IMR-90 (cell line): ENCODE measurements around the gene TM7SF2. TPM values are rescaled to one million over a fixed set of nuclear protein-coding genes. Genes with fewer than 3 reads are reported as not detected.

Source experiments
- ATAC-seq: fragments of 200-7000 bp; cut with Tn5 transposase; 2 replicates; pipeline ENCODE4 v1.9.1; 2020; ENCODE audit warnings: low read depth, mild to moderate bottlenecking, moderate library complexity
- BruUV-seq: library from RNA; stranded (reverse); fragments of 400-500 nt; replicated peaks from 2 replicates; lab custom pipeline; 2021; lab: Mats Ljungman, UMichigan
- CTCF ChIA-PET: fragments of 300-600 bp; formaldehyde crosslinking; extraction: SDS; loops from one replicate; lab custom pipeline; 2021; ENCODE audit warnings: antibody characterized with exemption; lab: Yijun Ruan, JAX
- POLR2A ChIA-PET: fragments of 300-600 bp; sonication (Branson Sonifier 250); formaldehyde crosslinking; loops from one replicate; lab custom pipeline; 2022; ENCODE audit warnings: antibody characterized with exemption; ENCODE audit not compliant: unreplicated experiment; lab: Charles Lee
- DNase-seq: peaks from one replicate; pipeline ENCODE4 v3.0.0; 2013
- H2AFZ ChIP-seq: replicated peaks from 2 replicates; pipeline ENCODE3; 2013; ENCODE audit warnings: low read length, mild to moderate bottlenecking; ENCODE audit not compliant: poor library complexity
- H2AK5ac ChIP-seq: 2 replicates; pipeline ENCODE4 v1.6.1; 2013; ENCODE audit warnings: low read depth, low read length, inconsistent platforms
- H2AK9ac ChIP-seq: replicated peaks from 2 replicates; pipeline ENCODE3; 2013; ENCODE audit warnings: mild to moderate bottlenecking, low read depth, low read length, moderate library complexity; ENCODE audit not compliant: poor library complexity
- H2BK120ac ChIP-seq: 2 replicates; pipeline ENCODE4 v1.6.1; 2013; ENCODE audit warnings: low read depth, low read length, inconsistent platforms
- H2BK15ac ChIP-seq: 3 replicates; pipeline ENCODE4 v1.6.1; 2013; ENCODE audit warnings: low read depth, low read length, inconsistent platforms
- H2BK20ac ChIP-seq: 2 replicates; pipeline ENCODE4 v1.6.1; 2013; ENCODE audit warnings: low read depth, mild to moderate bottlenecking, inconsistent platforms, low read length, moderate library complexity
- H2BK5ac ChIP-seq: 2 replicates; pipeline ENCODE4 v1.6.1; 2013; ENCODE audit warnings: mild to moderate bottlenecking, low read depth, low read length, inconsistent platforms; ENCODE audit not compliant: poor library complexity, severe bottlenecking
- H3K14ac ChIP-seq: replicated peaks from 2 replicates; pipeline ENCODE4 v1.6.1; 2013; ENCODE audit warnings: low read depth, low read length, inconsistent platforms
- H3K18ac ChIP-seq: 2 replicates; pipeline ENCODE4 v1.6.1; 2013; ENCODE audit warnings: low read depth, low read length, control low read depth
- H3K23ac ChIP-seq: 2 replicates; pipeline ENCODE4 v1.6.1; 2013; ENCODE audit warnings: low read depth, low read length, inconsistent platforms
- H3K27ac ChIP-seq: 2 replicates; pipeline ENCODE4 v1.5.1; 2013; ENCODE audit warnings: mild to moderate bottlenecking, control low read depth, low read length; ENCODE audit not compliant: insufficient read depth
- H3K27me3 ChIP-seq: 2 replicates; pipeline ENCODE4 v1.6.1; 2013; ENCODE audit warnings: low read length; ENCODE audit not compliant: control insufficient read depth, insufficient read depth
- H3K36me3 ChIP-seq: 2 replicates; pipeline ENCODE4 v1.6.1; 2013; ENCODE audit warnings: low read length, mixed read lengths; ENCODE audit not compliant: control insufficient read depth, insufficient read depth
- H3K4ac ChIP-seq: 2 replicates; pipeline ENCODE4 v1.6.1; 2013; ENCODE audit warnings: low read depth, low read length, inconsistent platforms
- H3K4me1 ChIP-seq: 2 replicates; pipeline ENCODE4 v1.6.1; 2013; ENCODE audit warnings: low read length, mixed read lengths; ENCODE audit not compliant: control insufficient read depth, insufficient read depth
- H3K4me2 ChIP-seq: 2 replicates; pipeline ENCODE4 v1.6.1; 2013; ENCODE audit warnings: low read depth, mild to moderate bottlenecking, control low read depth, low read length, moderate library complexity
- H3K4me3 ChIP-seq: 2 replicates; pipeline ENCODE4 v1.5.1; 2013; ENCODE audit warnings: low read depth, mild to moderate bottlenecking, control low read depth, low read length, moderate library complexity; ENCODE audit not compliant: insufficient read depth
- H3K56ac ChIP-seq: 2 replicates; pipeline ENCODE4 v1.6.1; 2013; ENCODE audit warnings: low read length, inconsistent platforms; ENCODE audit not compliant: insufficient read depth; ENCODE audit errors: extremely low read depth
- H3K79me1 ChIP-seq, 2 experiments: 2 replicates each; pipeline ENCODE4 v1.6.1; 2013; ENCODE audit warnings: low read length in 2 of 2, inconsistent platforms in 1 of 2, low read depth in 1 of 2
- H3K9ac ChIP-seq: 2 replicates; pipeline ENCODE4 v1.6.1; 2013; ENCODE audit warnings: low read depth, low read length, control low read depth
- H3K9me1 ChIP-seq: 2 replicates; pipeline ENCODE4 v1.6.1; 2013; ENCODE audit warnings: low read length, inconsistent platforms; ENCODE audit not compliant: insufficient read depth
- H3K9me3 ChIP-seq: 2 replicates; pipeline ENCODE4 v1.6.1; 2013; ENCODE audit warnings: low read length; ENCODE audit not compliant: control insufficient read depth, insufficient read depth
- H4K20me1 ChIP-seq: 2 replicates; pipeline ENCODE4 v1.6.1; 2013; ENCODE audit warnings: low read length, inconsistent platforms; ENCODE audit not compliant: insufficient read depth
- H4K5ac ChIP-seq: 2 replicates; pipeline ENCODE4 v1.6.1; 2013; ENCODE audit warnings: mild to moderate bottlenecking, low read depth, low read length, control low read depth
- H4K8ac ChIP-seq, 2 experiments: 2 replicates each; pipeline ENCODE4 v1.6.1; 2013; ENCODE audit warnings: low read depth in 2 of 2, low read length in 2 of 2, control low read depth in 1 of 2, inconsistent platforms in 1 of 2
- H4K91ac ChIP-seq: 2 replicates; pipeline ENCODE4 v1.6.1; 2013; ENCODE audit warnings: low read depth, low read length, inconsistent platforms; ENCODE audit not compliant: insufficient read depth
- CEBPB ChIP-seq: IDR thresholded peaks from 2 replicates; pipeline ENCODE4 v1.6.1; 2012; ENCODE audit warnings: low read depth, low read length, improper control_type of control experiment
- CHD1 ChIP-seq: IDR thresholded peaks from 2 replicates; pipeline ENCODE4 v1.6.1; 2012; ENCODE audit warnings: low read depth, low read length, improper control_type of control experiment
- MAFK ChIP-seq: IDR thresholded peaks from 2 replicates; pipeline ENCODE4 v1.6.1; 2012; ENCODE audit warnings: low read depth, low read length, improper control_type of control experiment
- NFE2L2 ChIP-seq: fragments of 150-350 bp; IDR thresholded peaks from 2 replicates; pipeline ENCODE4 v1.6.1; 2016; ENCODE audit warnings: low read depth, mild to moderate bottlenecking, low read length
- RAD21 ChIP-seq: IDR thresholded peaks from 2 replicates; pipeline ENCODE4 v1.6.1; 2012; ENCODE audit warnings: low read length, improper control_type of control experiment
- WGBS, 2 experiments: methylation state at CpG; one replicate each; pipeline versions ENCODE4 v1.1.5 to v1.1.7; 2013; ENCODE audit warnings: missing lambda C conversion rate in 2 of 2; ENCODE audit not compliant: insufficient read length in 1 of 2; ENCODE audit errors: extremely low coverage in 2 of 2; 5-methylcytosine and 5-hydroxymethylcytosine counted together
- dilution Hi-C: fragments of 300-500 bp; cut with HindIII; formaldehyde crosslinking; loops from one replicate; pipeline ENCODE4 v1.14.3; 2018; ENCODE audit warnings: low sequenced_read_pairs; ENCODE audit not compliant: unreplicated experiment
- in situ Hi-C: fragments of 300-500 bp; cut with MboI; formaldehyde crosslinking; loops from 3 replicates; pipeline ENCODE4 v1.14.3; 2019; ENCODE audit warnings: low sequenced_read_pairs, inconsistent platforms, mixed read lengths
- intact Hi-C: fragments of 100-400 bp; cut with micrococcal nuclease; formaldehyde crosslinking; loops from 2 replicates; pipeline ENCODE4 v1.10.0; 2022
- polyA plus RNA-seq, 3 experiments: library from polyadenylated mRNA; depleted of rRNA; stranded (reverse); fragments of >200 nt; gene quantifications; 2 replicates each; pipeline ENCODE4 v1.2.3, GENCODE V29; 2012; ENCODE audit warnings: low replicate concordance in 1 of 3
- total RNA-seq: library from RNA; depleted of rRNA; stranded (reverse); fragments of >200 nt; gene quantifications from 2 replicates; pipeline ENCODE4 v1.2.3, GENCODE V29; 2012
- TF ChIP-seq, protein P1 (sequence below): fragments of 150-350 bp; IDR thresholded peaks from 2 replicates; pipeline ENCODE4 v1.6.1; 2016; ENCODE audit warnings: low read depth, mild to moderate bottlenecking, low read length, moderate library complexity, borderline replicate concordance

The TM7SF2 gene
- total and polyA plus RNA-seq, 2 of the 4 experiments (the other 2 are of a cell fraction): 5.7 to 7.6 TPM

DNA sequence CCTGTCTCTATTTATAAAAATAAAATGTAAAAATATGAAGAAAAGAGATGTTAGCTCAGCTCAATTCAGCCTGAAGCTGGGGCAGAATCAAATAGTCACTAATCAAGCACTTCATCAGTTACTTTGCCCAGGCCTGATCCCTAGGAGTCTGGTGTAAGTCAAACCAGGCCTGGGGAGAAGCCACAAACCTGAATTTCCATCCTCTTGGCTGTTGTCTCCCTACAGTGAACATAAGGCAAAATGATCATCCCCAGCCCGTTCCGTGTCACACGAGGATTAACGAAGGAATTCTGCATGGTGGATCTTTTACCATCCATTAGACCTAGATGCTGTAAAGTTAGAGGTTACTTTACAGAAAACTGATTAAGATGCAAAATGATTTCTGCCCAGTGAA lies 46.8 kb upstream of the TM7SF2 start:
- no peak overlapping the region for H4K8ac ChIP-seq
- H2AK5ac ChIP-seq: no peak overlapping the region
- H3K9me1 ChIP-seq: peaks cover 5% of the 10 kb centered on the region; the same call in 1 of the 2 replicates
- H2BK120ac ChIP-seq: no peak overlapping the region
- POLR2A ChIA-PET: no interaction called here
- no peak overlapping the region for H4K91ac ChIP-seq
- H4K5ac ChIP-seq: no peak overlapping the region
- H3K9ac ChIP-seq: no peak overlapping the region
- H3K4ac ChIP-seq: no peak overlapping the region
- H3K18ac ChIP-seq: no peak overlapping the region
- H2AFZ ChIP-seq: no peak overlapping the region
- no peak overlapping the region for H2BK20ac ChIP-seq
- TF ChIP-seq MAFK (no peak), CEBPB (no peak), NFE2L2 (no peak), RAD21 (no peak), CHD1 (no peak)
- TF ChIP-seq, protein P1, sequence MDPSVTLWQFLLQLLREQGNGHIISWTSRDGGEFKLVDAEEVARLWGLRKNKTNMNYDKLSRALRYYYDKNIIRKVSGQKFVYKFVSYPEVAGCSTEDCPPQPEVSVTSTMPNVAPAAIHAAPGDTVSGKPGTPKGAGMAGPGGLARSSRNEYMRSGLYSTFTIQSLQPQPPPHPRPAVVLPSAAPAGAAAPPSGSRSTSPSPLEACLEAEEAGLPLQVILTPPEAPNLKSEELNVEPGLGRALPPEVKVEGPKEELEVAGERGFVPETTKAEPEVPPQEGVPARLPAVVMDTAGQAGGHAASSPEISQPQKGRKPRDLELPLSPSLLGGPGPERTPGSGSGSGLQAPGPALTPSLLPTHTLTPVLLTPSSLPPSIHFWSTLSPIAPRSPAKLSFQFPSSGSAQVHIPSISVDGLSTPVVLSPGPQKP: no peak
- H3K36me3 ChIP-seq: no peaks in the 10 kb centered on the region
- H3K27me3 ChIP-seq: peaks cover 8% of the 10 kb centered on the region; the same call in 1 of the 2 replicates
- intact Hi-C loops (no loop called here), dilution Hi-C loops (no loop called here), in situ Hi-C loops (no loop called here)
- ATAC-seq (no peak), DNase-seq (no peak)
- BruUV-seq: no TSS peak
- H3K23ac ChIP-seq: no peak overlapping the region
- CTCF ChIA-PET: no interaction called here
- H2AK9ac ChIP-seq: no peak overlapping the region
- no peaks in the 10 kb centered on the region for H3K79me1 ChIP-seq
- H3K4me3 ChIP-seq: no peak overlapping the region
- no peak overlapping the region for H3K27ac ChIP-seq
- no CpG with 5 or more reads among the region's 4 CpGs for WGBS, 2 experiments
- H4K20me1 ChIP-seq: no peaks in the 10 kb centered on the region
- no peak overlapping the region for H3K4me2 ChIP-seq
- H3K14ac ChIP-seq: no peak overlapping the region
- H3K4me1 ChIP-seq: no peaks in the 10 kb centered on the region
- H3K56ac ChIP-seq: no peak overlapping the region
- no peaks in the 10 kb centered on the region for H3K9me3 ChIP-seq
- H2BK15ac ChIP-seq: no peak overlapping the region
- no peak overlapping the region for H2BK5ac ChIP-seq
